HEK293 (cell line): ENCODE measurements around the gene KAT5.

Experiments
- KLF1 ChIP-seq: fragments of 450-650 bp; formaldehyde crosslinking; IDR thresholded peaks from 2 replicates; pipeline ENCODE4 v1.5.1; 2016; ENCODE audit warnings: missing biosample characterization, missing genetic modification characterization
- TRIM28 ChIP-seq: IDR thresholded peaks from 2 replicates; pipeline ENCODE4 v1.6.1; 2011; ENCODE audit warnings: low read length, control low read depth, borderline replicate concordance
- ZBTB1 ChIP-seq: fragments of 450-650 bp; formaldehyde crosslinking; IDR thresholded peaks from 2 replicates; pipeline ENCODE4 v1.5.1; 2016; ENCODE audit warnings: missing biosample characterization, missing genetic modification characterization
- ZEB2 ChIP-seq: fragments of 450-650 bp; formaldehyde crosslinking; IDR thresholded peaks from 2 replicates; pipeline ENCODE4 v1.5.1; 2016; ENCODE audit warnings: missing biosample characterization, missing genetic modification characterization
- ZNF23 ChIP-seq: fragments of 450-650 bp; formaldehyde crosslinking; IDR thresholded peaks from 2 replicates; pipeline ENCODE4 v1.5.1; 2016; ENCODE audit warnings: missing biosample characterization, missing genetic modification characterization, borderline replicate concordance
- ZNF514 ChIP-seq: fragments of 450-650 bp; formaldehyde crosslinking; IDR thresholded peaks from 2 replicates; pipeline ENCODE4 v1.5.1; 2016; ENCODE audit warnings: missing biosample characterization, missing genetic modification characterization
- TF ChIP-seq, protein P1 (sequence below): fragments of 450-650 bp; formaldehyde crosslinking; IDR thresholded peaks from 2 replicates; pipeline ENCODE4 v1.5.1; 2016; ENCODE audit warnings: missing biosample characterization, missing genetic modification characterization
- TF ChIP-seq, protein P2 (sequence below): fragments of 450-650 bp; formaldehyde crosslinking; IDR thresholded peaks from 2 replicates; pipeline ENCODE4 v1.5.1; 2016; ENCODE audit warnings: missing biosample characterization, missing genetic modification characterization
- TF ChIP-seq, protein P3 (sequence below): fragments of 450-650 bp; formaldehyde crosslinking; IDR thresholded peaks from 2 replicates; pipeline ENCODE4; 2016; ENCODE audit warnings: missing biosample characterization, missing genetic modification characterization
- TF ChIP-seq, protein P4 (sequence below): fragments of 450-650 bp; formaldehyde crosslinking; IDR thresholded peaks from 2 replicates; pipeline ENCODE4 v1.5.1; 2016; ENCODE audit warnings: missing biosample characterization, missing genetic modification characterization, low read depth
- TF ChIP-seq, protein P5 (sequence below): fragments of 450-650 bp; formaldehyde crosslinking; IDR thresholded peaks from 2 replicates; pipeline ENCODE4 v1.5.1; 2016; ENCODE audit warnings: missing biosample characterization, missing genetic modification characterization
- TF ChIP-seq, protein P6 (sequence below): fragments of 450-650 bp; formaldehyde crosslinking; IDR thresholded peaks from 2 replicates; pipeline ENCODE4 v1.5.0; 2017; ENCODE audit warnings: missing biosample characterization, missing genetic modification characterization, borderline replicate concordance
- TF ChIP-seq, protein P7 (sequence below): fragments of 450-650 bp; formaldehyde crosslinking; IDR thresholded peaks from 2 replicates; pipeline ENCODE4 v1.5.1; 2017; ENCODE audit warnings: missing biosample characterization, missing genetic modification characterization

DNA sequence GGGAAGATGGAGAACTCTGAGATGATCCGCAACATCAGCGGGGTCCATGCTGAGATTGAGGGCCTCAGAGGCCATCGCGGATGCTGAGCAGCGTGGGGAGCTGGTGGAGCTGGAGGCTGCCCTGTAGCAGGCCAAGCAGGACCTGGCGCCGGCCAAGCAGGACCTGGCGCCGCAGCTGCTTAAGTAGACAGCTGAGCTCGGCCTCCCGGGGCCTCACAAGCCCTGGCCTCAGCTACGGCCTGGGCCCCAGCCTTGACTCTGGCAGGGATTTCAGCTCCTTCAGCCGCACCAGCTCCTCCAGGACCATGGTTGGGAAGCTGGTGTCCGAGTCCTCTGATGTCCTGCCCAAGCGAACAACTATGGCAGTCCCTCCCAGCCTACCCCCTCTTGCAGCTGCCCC lies 15.8 kb downstream of the KAT5 start:
- TF ChIP-seq, protein P1, sequence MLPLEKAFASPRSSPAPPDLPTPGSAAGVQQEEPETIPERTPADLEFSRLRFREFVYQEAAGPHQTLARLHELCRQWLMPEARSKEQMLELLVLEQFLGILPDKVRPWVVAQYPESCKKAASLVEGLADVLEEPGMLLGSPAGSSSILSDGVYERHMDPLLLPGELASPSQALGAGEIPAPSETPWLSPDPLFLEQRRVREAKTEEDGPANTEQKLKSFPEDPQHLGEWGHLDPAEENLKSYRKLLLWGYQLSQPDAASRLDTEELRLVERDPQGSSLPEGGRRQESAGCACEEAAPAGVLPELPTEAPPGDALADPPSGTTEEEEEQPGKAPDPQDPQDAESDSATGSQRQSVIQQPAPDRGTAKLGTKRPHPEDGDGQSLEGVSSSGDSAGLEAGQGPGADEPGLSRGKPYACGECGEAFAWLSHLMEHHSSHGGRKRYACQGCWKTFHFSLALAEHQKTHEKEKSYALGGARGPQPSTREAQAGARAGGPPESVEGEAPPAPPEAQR (tag by site-specific recombination): no peak
- TF ChIP-seq, protein P2, sequence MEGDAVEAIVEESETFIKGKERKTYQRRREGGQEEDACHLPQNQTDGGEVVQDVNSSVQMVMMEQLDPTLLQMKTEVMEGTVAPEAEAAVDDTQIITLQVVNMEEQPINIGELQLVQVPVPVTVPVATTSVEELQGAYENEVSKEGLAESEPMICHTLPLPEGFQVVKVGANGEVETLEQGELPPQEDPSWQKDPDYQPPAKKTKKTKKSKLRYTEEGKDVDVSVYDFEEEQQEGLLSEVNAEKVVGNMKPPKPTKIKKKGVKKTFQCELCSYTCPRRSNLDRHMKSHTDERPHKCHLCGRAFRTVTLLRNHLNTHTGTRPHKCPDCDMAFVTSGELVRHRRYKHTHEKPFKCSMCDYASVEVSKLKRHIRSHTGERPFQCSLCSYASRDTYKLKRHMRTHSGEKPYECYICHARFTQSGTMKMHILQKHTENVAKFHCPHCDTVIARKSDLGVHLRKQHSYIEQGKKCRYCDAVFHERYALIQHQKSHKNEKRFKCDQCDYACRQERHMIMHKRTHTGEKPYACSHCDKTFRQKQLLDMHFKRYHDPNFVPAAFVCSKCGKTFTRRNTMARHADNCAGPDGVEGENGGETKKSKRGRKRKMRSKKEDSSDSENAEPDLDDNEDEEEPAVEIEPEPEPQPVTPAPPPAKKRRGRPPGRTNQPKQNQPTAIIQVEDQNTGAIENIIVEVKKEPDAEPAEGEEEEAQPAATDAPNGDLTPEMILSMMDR: no peak
- TF ChIP-seq, protein P3, sequence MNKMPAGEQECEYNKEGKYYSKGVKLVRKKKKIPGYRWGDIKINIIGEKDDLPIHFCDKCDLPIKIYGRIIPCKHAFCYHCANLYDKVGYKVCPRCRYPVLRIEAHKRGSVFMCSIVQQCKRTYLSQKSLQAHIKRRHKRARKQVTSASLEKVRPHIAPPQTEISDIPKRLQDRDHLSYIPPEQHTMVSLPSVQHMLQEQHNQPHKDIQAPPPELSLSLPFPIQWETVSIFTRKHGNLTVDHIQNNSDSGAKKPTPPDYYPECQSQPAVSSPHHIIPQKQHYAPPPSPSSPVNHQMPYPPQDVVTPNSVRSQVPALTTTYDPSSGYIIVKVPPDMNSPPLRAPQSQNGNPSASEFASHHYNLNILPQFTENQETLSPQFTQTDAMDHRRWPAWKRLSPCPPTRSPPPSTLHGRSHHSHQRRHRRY: no peak
- TF ChIP-seq, protein P4, sequence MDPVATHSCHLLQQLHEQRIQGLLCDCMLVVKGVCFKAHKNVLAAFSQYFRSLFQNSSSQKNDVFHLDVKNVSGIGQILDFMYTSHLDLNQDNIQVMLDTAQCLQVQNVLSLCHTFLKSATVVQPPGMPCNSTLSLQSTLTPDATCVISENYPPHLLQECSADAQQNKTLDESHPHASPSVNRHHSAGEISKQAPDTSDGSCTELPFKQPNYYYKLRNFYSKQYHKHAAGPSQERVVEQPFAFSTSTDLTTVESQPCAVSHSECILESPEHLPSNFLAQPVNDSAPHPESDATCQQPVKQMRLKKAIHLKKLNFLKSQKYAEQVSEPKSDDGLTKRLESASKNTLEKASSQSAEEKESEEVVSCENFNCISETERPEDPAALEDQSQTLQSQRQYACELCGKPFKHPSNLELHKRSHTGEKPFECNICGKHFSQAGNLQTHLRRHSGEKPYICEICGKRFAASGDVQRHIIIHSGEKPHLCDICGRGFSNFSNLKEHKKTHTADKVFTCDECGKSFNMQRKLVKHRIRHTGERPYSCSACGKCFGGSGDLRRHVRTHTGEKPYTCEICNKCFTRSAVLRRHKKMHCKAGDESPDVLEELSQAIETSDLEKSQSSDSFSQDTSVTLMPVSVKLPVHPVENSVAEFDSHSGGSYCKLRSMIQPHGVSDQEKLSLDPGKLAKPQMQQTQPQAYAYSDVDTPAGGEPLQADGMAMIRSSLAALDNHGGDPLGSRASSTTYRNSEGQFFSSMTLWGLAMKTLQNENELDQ (tag by site-specific recombination): no peak
- TF ChIP-seq, protein P5, sequence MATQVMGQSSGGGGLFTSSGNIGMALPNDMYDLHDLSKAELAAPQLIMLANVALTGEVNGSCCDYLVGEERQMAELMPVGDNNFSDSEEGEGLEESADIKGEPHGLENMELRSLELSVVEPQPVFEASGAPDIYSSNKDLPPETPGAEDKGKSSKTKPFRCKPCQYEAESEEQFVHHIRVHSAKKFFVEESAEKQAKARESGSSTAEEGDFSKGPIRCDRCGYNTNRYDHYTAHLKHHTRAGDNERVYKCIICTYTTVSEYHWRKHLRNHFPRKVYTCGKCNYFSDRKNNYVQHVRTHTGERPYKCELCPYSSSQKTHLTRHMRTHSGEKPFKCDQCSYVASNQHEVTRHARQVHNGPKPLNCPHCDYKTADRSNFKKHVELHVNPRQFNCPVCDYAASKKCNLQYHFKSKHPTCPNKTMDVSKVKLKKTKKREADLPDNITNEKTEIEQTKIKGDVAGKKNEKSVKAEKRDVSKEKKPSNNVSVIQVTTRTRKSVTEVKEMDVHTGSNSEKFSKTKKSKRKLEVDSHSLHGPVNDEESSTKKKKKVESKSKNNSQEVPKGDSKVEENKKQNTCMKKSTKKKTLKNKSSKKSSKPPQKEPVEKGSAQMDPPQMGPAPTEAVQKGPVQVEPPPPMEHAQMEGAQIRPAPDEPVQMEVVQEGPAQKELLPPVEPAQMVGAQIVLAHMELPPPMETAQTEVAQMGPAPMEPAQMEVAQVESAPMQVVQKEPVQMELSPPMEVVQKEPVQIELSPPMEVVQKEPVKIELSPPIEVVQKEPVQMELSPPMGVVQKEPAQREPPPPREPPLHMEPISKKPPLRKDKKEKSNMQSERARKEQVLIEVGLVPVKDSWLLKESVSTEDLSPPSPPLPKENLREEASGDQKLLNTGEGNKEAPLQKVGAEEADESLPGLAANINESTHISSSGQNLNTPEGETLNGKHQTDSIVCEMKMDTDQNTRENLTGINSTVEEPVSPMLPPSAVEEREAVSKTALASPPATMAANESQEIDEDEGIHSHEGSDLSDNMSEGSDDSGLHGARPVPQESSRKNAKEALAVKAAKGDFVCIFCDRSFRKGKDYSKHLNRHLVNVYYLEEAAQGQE (tag by site-specific recombination): no peak
- TF ChIP-seq ZBTB1 (tag by site-specific recombination) (no peak), ZNF514 (tag by site-specific recombination) (no peak), ZNF23 (no peak), TRIM28 (no peak), ZEB2 (tag by site-specific recombination) (no peak), KLF1 (tag by site-specific recombination) (no peak)
- TF ChIP-seq, protein P6, sequence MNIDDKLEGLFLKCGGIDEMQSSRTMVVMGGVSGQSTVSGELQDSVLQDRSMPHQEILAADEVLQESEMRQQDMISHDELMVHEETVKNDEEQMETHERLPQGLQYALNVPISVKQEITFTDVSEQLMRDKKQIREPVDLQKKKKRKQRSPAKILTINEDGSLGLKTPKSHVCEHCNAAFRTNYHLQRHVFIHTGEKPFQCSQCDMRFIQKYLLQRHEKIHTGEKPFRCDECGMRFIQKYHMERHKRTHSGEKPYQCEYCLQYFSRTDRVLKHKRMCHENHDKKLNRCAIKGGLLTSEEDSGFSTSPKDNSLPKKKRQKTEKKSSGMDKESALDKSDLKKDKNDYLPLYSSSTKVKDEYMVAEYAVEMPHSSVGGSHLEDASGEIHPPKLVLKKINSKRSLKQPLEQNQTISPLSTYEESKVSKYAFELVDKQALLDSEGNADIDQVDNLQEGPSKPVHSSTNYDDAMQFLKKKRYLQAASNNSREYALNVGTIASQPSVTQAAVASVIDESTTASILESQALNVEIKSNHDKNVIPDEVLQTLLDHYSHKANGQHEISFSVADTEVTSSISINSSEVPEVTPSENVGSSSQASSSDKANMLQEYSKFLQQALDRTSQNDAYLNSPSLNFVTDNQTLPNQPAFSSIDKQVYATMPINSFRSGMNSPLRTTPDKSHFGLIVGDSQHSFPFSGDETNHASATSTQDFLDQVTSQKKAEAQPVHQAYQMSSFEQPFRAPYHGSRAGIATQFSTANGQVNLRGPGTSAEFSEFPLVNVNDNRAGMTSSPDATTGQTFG (tag by site-specific recombination): no peak
- TF ChIP-seq, protein P7, sequence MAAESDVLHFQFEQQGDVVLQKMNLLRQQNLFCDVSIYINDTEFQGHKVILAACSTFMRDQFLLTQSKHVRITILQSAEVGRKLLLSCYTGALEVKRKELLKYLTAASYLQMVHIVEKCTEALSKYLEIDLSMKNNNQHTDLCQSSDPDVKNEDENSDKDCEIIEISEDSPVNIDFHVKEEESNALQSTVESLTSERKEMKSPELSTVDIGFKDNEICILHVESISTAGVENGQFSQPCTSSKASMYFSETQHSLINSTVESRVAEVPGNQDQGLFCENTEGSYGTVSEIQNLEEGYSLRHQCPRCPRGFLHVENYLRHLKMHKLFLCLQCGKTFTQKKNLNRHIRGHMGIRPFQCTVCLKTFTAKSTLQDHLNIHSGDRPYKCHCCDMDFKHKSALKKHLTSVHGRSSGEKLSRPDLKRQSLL (tag by site-specific recombination): no peak
